Activated T-helper 2 cell treated with anti-CD3 and anti-CD28 coated beads, Interferon-gamma antibody, Interleukin-2, Interleukin-4, amounts not matched to agents 10 μg/mL and 5 μg/mL and 100 μg/mL, durations not matched to agents 14 hours and 24 hours and 36 hours (primary cell): ENCODE data around the gene CFAP97D2. TPM values are rescaled to one million over a fixed set of nuclear protein-coding genes. Genes with fewer than 3 reads are reported as not detected.
"Not testable (repeated sequence)": the region's sequence is repeated elsewhere in the genome, so short reads cannot be mapped to it uniquely, and the experiment has no call there.

Source experiments
- DNase-seq: peaks from one replicate; pipeline ENCODE4 v3.0.0; 2021; ENCODE audit warnings: low spot score
- H3K27ac Mint-ChIP-seq: one replicate; pipeline ENCODE4 v1.8.0; 2021; ENCODE audit warnings: mixed read lengths
- H3K27me3 Mint-ChIP-seq: one replicate; pipeline ENCODE4 v1.8.0; 2021; ENCODE audit warnings: low read depth, mixed read lengths
- H3K36me3 Mint-ChIP-seq: one replicate; pipeline ENCODE4 v1.8.0; 2021; ENCODE audit warnings: low read depth, mixed read lengths
- H3K4me1 Mint-ChIP-seq: one replicate; pipeline ENCODE4 v1.8.0; 2021; ENCODE audit warnings: low read depth, mixed read lengths
- H3K4me3 Mint-ChIP-seq: one replicate; pipeline ENCODE4 v1.8.0; 2021; ENCODE audit warnings: low read depth, mild to moderate bottlenecking, moderate library complexity, mixed read lengths
- H3K9me3 Mint-ChIP-seq: one replicate; pipeline ENCODE4 v1.8.0; 2021; ENCODE audit warnings: mixed read lengths
- intact Hi-C: fragments of 100-400 bp; cut with micrococcal nuclease; formaldehyde crosslinking; loops from one replicate; pipeline ENCODE4 v1.15.1; 2023
- total RNA-seq: library from RNA; stranded (reverse); gene quantifications from 2 replicates; pipeline ENCODE4 v1.2.3, GENCODE V29; 2022

The CFAP97D2 gene
- total RNA-seq, 1 donor from 2014 or later: not detected

DNA sequence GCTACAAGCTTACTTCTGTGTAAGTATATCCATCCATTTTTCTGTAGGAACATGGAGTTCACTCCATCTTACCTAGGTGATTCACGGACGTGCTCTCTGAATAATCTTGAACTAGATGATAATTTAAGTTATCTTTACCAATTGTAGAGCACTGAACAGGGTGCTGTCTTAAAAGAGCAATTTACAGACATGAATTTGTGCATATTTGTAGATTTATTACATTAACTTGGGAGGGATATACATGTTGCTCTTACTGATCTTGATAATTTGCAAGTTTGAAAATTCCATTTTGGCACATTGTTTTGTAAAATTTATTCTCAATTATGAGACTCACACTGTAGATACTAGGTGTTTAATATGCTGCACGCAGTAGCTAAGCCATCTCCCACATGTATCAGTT, 64.9 kb downstream of the CFAP97D2 start:
- intact Hi-C loops: no loop called here
- no peaks in the 10 kb centered on the region for H3K27me3 Mint-ChIP-seq
- H3K36me3 Mint-ChIP-seq: peaks cover 89% of the 10 kb centered on the region
- peaks cover 7% of the 10 kb centered on the region for H3K4me1 Mint-ChIP-seq
- no peak overlapping the region for H3K4me3 Mint-ChIP-seq
- no peaks in the 10 kb centered on the region for H3K9me3 Mint-ChIP-seq
- DNase-seq: no peak
- H3K27ac Mint-ChIP-seq: no peak overlapping the region

DNA sequence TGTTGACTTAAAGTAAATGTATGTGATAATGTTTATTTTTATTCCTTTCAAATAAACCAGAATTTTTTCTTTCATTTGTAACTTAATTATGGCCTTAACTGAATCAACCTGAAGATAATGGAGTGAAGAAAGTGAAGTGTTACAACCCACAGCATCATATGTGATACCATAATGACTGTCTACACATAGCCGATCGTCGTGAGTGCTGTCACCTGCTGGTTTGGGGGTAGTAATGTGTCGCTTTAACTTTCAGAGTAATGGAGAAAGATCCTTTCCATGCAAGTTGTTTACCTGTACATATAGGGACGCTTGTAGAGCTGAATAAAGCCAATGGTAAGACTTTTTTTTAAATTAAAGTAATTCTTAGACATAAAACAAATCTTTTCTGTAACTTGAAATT, 65.6 kb downstream of the CFAP97D2 start:
- no peaks in the 10 kb centered on the region for H3K9me3 Mint-ChIP-seq
- no peaks in the 10 kb centered on the region for H3K27me3 Mint-ChIP-seq
- no peak for DNase-seq
- intact Hi-C loops: no loop called here
- H3K36me3 Mint-ChIP-seq: peaks cover 85% of the 10 kb centered on the region
- no peak overlapping the region for H3K27ac Mint-ChIP-seq
- peaks cover 6% of the 10 kb centered on the region for H3K4me1 Mint-ChIP-seq
- no peak overlapping the region for H3K4me3 Mint-ChIP-seq

DNA sequence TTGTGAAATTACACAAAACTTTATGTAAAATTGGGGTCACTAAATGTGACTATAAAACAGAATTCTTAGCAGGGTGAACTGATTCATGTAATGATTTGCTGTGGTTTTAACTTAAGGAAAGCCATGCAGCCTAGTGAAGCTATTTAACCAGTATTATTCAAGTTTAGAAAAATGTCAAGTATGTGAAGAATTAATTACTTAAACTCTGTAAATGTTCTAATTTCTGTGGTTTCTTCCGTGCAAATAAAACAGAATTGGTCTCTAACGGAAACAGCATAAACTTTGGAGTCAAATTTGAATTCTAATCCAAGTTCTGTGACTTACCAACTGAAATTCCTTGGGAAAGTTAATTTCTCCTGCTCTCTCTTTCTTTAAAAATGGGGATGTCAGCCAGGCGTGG, 69.0 kb downstream of the CFAP97D2 start:
- H3K36me3 Mint-ChIP-seq: peaks cover 75% of the 10 kb centered on the region

DNA sequence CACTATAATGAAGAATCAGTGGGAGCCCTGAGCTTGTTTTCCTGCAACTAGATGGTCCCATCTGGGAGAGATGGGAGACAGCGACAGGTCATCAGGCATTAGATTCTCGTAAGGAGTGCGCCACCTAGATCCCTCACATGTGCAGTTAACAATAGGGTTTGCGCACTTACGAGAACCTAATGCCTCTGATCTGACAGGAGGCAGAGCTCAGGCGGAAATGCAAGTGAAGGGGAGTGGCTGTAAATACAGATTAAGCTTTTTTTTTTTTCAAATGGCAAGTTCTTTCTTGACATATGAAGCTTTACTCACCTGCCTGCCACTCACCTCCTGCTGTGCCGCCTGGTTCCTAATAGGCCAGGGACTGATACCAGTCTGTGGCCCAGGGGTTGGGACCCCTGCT, 70.0 kb downstream of the CFAP97D2 start:
- intact Hi-C loops: no loop called here
- H3K4me1 Mint-ChIP-seq: no peaks in the 10 kb centered on the region
- no peak overlapping the region for H3K4me3 Mint-ChIP-seq
- H3K9me3 Mint-ChIP-seq: no peaks in the 10 kb centered on the region
- DNase-seq: no peak
- H3K27ac Mint-ChIP-seq: no peak overlapping the region
- H3K27me3 Mint-ChIP-seq: no peaks in the 10 kb centered on the region
- H3K36me3 Mint-ChIP-seq: peaks cover 70% of the 10 kb centered on the region

More for the DNA sequence above, 69.0 kb downstream of the CFAP97D2 start:
- H3K27me3 Mint-ChIP-seq: no peaks in the 10 kb centered on the region
- H3K9me3 Mint-ChIP-seq: no peaks in the 10 kb centered on the region
- DNase-seq: no peak
- H3K4me3 Mint-ChIP-seq: no peak overlapping the region
- intact Hi-C loops: no loop called here
- no peak overlapping the region for H3K27ac Mint-ChIP-seq
- H3K4me1 Mint-ChIP-seq: no peaks in the 10 kb centered on the region

DNA sequence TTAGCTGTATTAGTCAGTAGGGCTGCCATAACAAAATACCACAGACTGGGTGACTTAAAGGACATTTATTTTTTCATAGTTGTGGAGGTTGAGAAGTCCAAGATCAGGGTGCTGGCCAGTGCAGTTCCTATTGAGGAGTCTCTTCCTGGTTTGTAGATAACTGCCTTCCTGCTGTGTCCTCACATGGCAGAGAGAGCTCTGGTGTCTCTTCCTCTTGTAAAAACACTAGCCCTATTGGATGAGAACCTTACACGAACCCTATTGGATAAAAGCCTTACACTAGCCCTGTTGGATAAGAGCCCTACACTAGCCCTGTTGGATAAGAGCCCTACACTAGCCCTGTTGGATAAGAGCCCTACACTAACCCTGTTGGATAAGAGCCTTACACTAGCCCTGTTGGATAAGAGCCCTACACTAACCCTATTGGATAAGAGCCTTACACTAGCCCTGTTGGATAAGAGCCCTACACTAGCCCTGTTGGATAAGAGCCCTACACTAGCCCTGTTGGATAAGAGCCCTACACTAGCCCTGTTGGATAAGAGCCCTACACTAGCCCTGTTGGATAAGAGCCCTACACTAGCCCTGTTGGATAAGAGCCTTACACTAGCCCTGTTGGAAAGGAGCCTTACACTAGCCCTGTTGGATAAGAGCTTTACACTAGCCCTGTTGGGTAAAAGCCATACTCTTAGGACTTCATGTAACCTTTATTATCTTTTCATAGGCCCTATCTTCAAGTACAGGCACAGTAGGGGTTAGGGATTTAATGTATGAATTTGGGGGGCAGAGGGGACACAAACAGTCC, 72.8 kb downstream of the CFAP97D2 start:
- intact Hi-C loops, H3K9me3 Mint-ChIP-seq: not testable (repeated sequence)

DNA sequence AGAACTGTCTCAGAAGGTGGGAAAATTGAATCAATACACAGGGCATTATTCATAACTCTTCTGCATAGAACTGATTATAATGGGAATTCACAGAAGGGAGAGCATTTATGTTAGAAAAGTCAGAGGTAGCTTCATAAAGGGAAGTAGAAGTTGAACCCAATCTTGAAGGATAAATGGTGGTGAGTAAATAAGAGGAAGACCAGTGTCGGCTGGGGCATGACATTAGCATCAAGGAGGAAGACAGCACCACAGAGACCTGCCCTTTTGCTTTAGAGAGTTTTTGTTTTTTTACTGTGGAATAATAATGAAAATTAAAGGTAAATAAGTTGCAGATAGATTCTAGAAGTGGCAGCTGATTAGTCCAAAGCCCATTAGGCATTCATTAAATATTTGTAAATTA, 77.5 kb downstream of the CFAP97D2 start:
- intact Hi-C loops: no loop called here
- H3K9me3 Mint-ChIP-seq: no peaks in the 10 kb centered on the region
- DNase-seq: no peak
- peaks cover 4% of the 10 kb centered on the region for H3K4me1 Mint-ChIP-seq
- peaks cover 78% of the 10 kb centered on the region for H3K36me3 Mint-ChIP-seq
- H3K27ac Mint-ChIP-seq: no peak overlapping the region
- H3K4me3 Mint-ChIP-seq: no peak overlapping the region
- no peaks in the 10 kb centered on the region for H3K27me3 Mint-ChIP-seq

More for the DNA sequence above, 72.8 kb downstream of the CFAP97D2 start:
- DNase-seq, H3K27ac Mint-ChIP-seq, H3K4me3 Mint-ChIP-seq, H3K4me1 Mint-ChIP-seq, H3K27me3 Mint-ChIP-seq: not testable (repeated sequence)
- H3K36me3 Mint-ChIP-seq: peaks cover 69% of the 10 kb centered on the region

DNA sequence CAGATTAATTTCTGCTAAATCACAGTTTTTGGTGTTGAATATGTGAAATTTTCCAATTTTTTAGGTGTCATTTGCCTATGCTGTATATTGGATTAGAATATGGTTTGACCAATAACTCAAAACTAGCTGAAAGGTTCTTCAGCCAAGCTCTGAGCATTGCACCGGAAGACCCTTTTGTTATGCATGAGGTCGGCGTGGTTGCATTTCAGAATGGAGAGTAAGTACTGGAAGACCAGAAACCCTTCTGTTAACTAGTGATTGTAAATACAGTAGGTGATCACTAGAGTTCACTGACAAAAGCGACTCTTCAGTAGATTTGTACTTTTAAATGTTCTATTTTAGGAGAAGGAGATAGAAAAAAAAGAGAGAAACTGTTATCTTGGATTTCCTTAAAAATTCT, 78.0 kb downstream of the CFAP97D2 start:
- Mint-ChIP-seq H3K4me1 (peaks cover 7% of the 10 kb centered on the region), H3K4me3 (no peak overlapping the region)

DNA sequence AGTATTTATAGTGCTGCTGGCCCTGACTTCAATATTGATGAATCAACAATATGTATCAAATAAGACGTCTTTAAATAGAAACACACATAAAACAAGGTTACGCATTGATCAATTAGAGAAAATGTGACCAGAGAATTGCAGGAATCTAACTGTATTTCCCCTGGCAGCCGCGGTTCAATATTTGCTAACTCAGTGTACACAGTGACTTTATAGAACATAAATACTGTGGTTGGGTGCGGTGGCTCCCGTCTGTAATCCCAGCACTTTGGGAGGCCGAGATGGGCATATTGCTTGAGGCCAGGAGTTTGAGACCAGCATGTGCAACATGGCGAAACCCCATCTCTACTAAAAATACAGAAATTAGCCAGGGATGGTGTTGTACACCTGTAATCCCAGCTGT, 79.5 kb downstream of the CFAP97D2 start:
- no peaks in the 10 kb centered on the region for H3K27me3 Mint-ChIP-seq
- H3K27ac Mint-ChIP-seq: no peak overlapping the region
- no peak overlapping the region for H3K4me3 Mint-ChIP-seq
- intact Hi-C loops: no loop called here
- H3K9me3 Mint-ChIP-seq: no peaks in the 10 kb centered on the region
- no peak for DNase-seq
- peaks cover 18% of the 10 kb centered on the region for H3K4me1 Mint-ChIP-seq
- H3K36me3 Mint-ChIP-seq: peaks cover 89% of the 10 kb centered on the region

More for the DNA sequence above, 78.0 kb downstream of the CFAP97D2 start:
- no peaks in the 10 kb centered on the region for H3K27me3 Mint-ChIP-seq
- no peaks in the 10 kb centered on the region for H3K9me3 Mint-ChIP-seq
- no peak for DNase-seq
- no peak overlapping the region for H3K27ac Mint-ChIP-seq
- peaks cover 77% of the 10 kb centered on the region for H3K36me3 Mint-ChIP-seq
- intact Hi-C loops: no loop called here

DNA sequence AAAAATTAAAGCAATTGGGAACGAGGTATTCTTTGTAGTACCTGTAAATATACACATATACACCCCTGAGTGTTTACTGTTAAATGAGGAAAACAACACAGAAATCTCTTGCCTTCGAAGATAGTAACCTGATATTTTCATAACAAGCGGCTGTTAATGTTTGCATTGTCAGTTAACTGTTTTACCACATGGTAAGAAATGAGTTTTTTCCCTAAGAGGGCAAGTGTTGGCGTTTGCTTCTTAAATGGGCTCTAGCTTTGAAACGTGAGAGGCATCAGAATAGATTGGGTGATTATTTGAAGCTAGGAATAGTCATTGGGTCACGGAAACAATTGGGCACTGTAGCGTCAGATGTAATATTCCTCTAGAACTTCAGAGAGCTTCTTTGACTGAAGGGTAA, 80.3 kb downstream of the CFAP97D2 start:
- intact Hi-C loops: no loop called here
- no peak for DNase-seq
- H3K27ac Mint-ChIP-seq: no peak overlapping the region
- peaks cover 85% of the 10 kb centered on the region for H3K36me3 Mint-ChIP-seq
- H3K27me3 Mint-ChIP-seq: no peaks in the 10 kb centered on the region
- H3K9me3 Mint-ChIP-seq: no peaks in the 10 kb centered on the region
- peaks cover 20% of the 10 kb centered on the region for H3K4me1 Mint-ChIP-seq
- H3K4me3 Mint-ChIP-seq: no peak overlapping the region

DNA sequence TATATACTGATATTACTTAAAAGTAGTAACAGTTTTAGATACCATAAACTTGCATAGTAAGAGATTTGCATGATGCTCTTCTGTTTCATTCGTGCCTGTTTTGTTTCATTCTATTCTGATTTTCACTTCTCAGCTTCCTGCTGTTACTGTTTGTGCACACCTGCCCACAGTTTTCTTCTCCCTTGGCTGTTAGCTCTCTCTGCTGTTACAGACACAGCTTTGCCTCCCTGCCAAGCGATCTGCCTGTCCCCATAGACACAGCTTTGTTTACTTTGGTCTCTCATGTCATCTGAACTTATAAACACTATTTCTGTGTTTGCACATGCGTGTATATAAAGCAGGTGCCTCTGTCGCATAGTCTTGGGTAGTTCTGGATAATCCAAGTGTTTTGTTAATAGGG, 80.9 kb downstream of the CFAP97D2 start:
- Mint-ChIP-seq H3K36me3 (peaks cover 81% of the 10 kb centered on the region), H3K9me3 (no peaks in the 10 kb centered on the region), H3K4me1 (peaks cover 21% of the 10 kb centered on the region), H3K27me3 (no peaks in the 10 kb centered on the region), H3K4me3 (no peak overlapping the region), H3K27ac (no peak overlapping the region)
- intact Hi-C loops: no loop called here
- DNase-seq: no peak

DNA sequence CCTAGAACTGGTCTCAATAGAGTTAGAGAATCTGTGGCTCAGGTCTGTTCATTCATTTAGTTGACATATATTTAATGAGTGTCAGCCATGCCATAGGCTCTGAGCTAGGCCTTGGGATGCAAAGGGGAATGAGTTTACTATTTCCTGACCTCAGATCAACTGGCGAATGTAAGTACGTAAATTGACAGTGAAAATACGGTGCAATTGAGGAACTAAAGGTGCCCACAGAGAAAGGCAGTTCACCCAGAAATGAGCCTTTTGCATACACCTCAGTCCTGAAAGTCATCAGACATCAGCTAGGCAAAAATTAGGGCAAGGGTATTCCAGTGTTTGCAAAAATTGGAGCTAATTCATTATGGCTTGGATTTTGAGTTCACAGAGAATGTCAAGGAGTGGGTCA, 81.8 kb downstream of the CFAP97D2 start:
- no peaks in the 10 kb centered on the region for H3K27me3 Mint-ChIP-seq
- no peak overlapping the region for H3K27ac Mint-ChIP-seq
- H3K36me3 Mint-ChIP-seq: peaks cover 80% of the 10 kb centered on the region
- peaks cover 23% of the 10 kb centered on the region for H3K4me1 Mint-ChIP-seq
- no peak overlapping the region for H3K4me3 Mint-ChIP-seq
- no peaks in the 10 kb centered on the region for H3K9me3 Mint-ChIP-seq
- intact Hi-C loops: no loop called here
- no peak for DNase-seq

DNA sequence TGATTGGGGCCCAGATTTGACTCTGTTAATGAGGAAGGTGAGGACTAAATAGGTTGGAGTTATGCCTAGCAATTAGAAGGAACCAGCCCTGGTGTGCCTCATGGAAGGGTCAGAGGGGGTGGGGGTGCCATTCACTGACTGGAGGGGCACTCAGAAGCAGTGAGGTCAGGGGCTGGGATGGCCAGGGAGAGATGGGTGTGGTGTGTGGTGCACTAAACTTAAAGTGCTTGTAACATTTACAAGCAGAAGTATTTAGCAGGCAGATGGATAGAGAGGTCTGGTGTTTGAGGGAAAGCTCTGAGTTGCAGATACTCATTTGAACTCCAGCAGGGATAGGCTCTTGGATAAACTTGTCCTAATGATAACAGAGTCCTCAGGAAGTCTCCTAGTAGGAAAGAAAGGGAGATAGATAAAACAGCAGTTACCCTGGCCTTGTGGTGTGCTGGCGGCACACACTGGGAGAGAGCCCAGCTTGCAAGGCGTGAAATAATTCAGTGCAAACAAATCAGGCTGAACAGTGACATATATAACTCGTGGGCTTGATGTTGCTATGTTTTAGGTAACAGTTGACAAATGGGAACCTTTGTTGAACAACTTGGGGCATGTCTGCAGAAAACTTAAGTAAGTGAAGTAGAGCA, 82.4 kb downstream of the CFAP97D2 start:
- no peak for DNase-seq
- Mint-ChIP-seq H3K36me3 (peaks cover 80% of the 10 kb centered on the region), H3K4me3 (no peak overlapping the region), H3K9me3 (no peaks in the 10 kb centered on the region), H3K27ac (peak overlapping the region; percentile 5), H3K27me3 (no peaks in the 10 kb centered on the region), H3K4me1 (peaks cover 23% of the 10 kb centered on the region)
- intact Hi-C loops: no loop called here

DNA sequence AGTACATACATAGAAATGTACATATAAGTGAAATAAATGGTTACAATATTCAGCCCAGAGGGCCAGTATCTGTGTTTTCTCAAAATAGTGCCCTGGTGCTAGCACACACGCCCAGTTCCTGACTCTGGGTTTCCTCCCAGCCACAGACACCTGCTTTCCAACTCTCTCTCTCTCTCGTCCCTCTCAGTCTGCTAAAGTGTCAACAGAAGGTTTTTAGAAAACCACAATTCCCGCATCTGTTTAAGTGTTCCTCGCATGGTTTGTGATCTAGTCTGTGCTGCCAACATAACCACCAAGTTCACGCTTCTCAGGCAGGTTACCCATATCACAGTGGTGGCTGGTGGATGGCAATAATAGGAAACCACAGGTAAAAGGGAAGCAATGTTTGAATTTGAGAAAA, 84.5 kb downstream of the CFAP97D2 start:
- DNase-seq: no peak
- no peaks in the 10 kb centered on the region for H3K27me3 Mint-ChIP-seq
- no peaks in the 10 kb centered on the region for H3K9me3 Mint-ChIP-seq
- H3K27ac Mint-ChIP-seq: peak overlapping the region; percentile 47
- H3K4me3 Mint-ChIP-seq: no peak overlapping the region
- H3K4me1 Mint-ChIP-seq: peaks cover 33% of the 10 kb centered on the region
- peaks cover 83% of the 10 kb centered on the region for H3K36me3 Mint-ChIP-seq
- intact Hi-C loops: no loop called here
